Right lobe of liver (tissue), 6 donors: ENCODE measurements around the gene NUB1. TPM values are rescaled to one million over a fixed set of nuclear protein-coding genes. Genes with fewer than 3 reads are reported as not detected.
A peak's percentile ranks its signal among the peaks of the same experiment; 100 is the strongest.

ENCODE experiments used
- ATAC-seq, 4 donors: fragments of 200-7000 bp; cut with Tn5 transposase; one replicate each; pipeline ENCODE4 v1.9.1; 2020; ENCODE audit warnings: mild to moderate bottlenecking in 4 of 4, moderate library complexity in 4 of 4
- DNase-seq, 3 donors: peaks; one replicate each; pipeline ENCODE4 v3.0.0-alpha.2; 2020
- H3K27ac ChIP-seq, 3 donors: fragments of 200-600 bp; one replicate each; pipeline ENCODE4 v1.8.0; 2022
- H3K27me3 ChIP-seq, 2 donors: fragments of 200-600 bp; one replicate each; pipeline ENCODE4 v1.8.0; 2022
- H3K36me3 ChIP-seq, 4 donors: fragments of 200-600 bp; sonication (generic) in 1 of 4; one replicate each; pipeline versions ENCODE4 v1.5.1 to v1.8.0; 2017 to 2022; ENCODE audit warnings: control low read depth in 1 of 4
- H3K4me1 ChIP-seq, 4 donors: fragments of 200-600 bp; sonication (generic) in 1 of 4; one replicate each; pipeline versions ENCODE4 v1.5.1 to v1.8.0; 2017 to 2022; ENCODE audit warnings: control low read depth in 1 of 4
- H3K4me3 ChIP-seq, 3 donors: fragments of 200-600 bp; one replicate each; pipeline ENCODE4 v1.8.0; 2022
- H3K9me3 ChIP-seq, 4 donors: fragments of 200-600 bp; sonication (generic) in 1 of 4; one replicate each; pipeline versions ENCODE4 v1.5.1 to v1.8.0; 2017 to 2022; ENCODE audit warnings: control low read depth in 1 of 4
- POLR2A ChIP-seq: fragments of 450-650 bp; IDR thresholded peaks from one replicate; pipeline ENCODE4 v1.6.1; 2017; ENCODE audit warnings: antibody characterized with exemption, mild to moderate bottlenecking
- WGBS: methylation state at CpG from one replicate; pipeline ENCODE4 v1.1.6; 2018; ENCODE audit warnings: low coverage, low lambda C conversion rate; ENCODE audit not compliant: insufficient coverage; ENCODE audit errors: missing lambda C conversion rate; 5-methylcytosine and 5-hydroxymethylcytosine counted together
- intact Hi-C, 2 donors: fragments of 100-400 bp; cut with DNase I; formaldehyde crosslinking; loops; one replicate each; pipeline versions ENCODE4 v1.11.2 to v1.14.1; 2022
- total RNA-seq, 6 experiments: library from RNA; depleted of rRNA in 2 of 6; stranded (reverse); fragments of >200 nt in 2 of 6; fragmentation: NEBNext Ultra II Directional in 3 of 6; extraction: Animal tissue kit (Norgen Biotek cat#: 25700) in 3 of 6; gene quantifications; one replicate each; pipeline versions ENCODE4 v1.1.0 to v1.2.4, GENCODE V29; 2016 to 2023
- TF ChIP-seq, protein P1 (sequence below), 4 donors: fragments of 200-600 bp in 3 of 4; fragments of 450-650 bp in 1 of 4; IDR thresholded peaks; one replicate each; pipeline versions ENCODE4 v1.5.1 to v1.8.0; 2016 to 2022; ENCODE audit warnings: antibody characterized with exemption in 4 of 4, mild to moderate bottlenecking in 2 of 4
- donor health status: DM: no; HTN: yes; CAD: no.
- donor health status: DM: no; HTN: no; CAD: no.
- donor health status: DM: no; HTN: no; CAD: no.
- donor health status: DM: no; HTN: yes; CAD: no.
- donor health status: DM: no; HTN: yes; CAD: no.

Gene NUB1
- total RNA-seq, 6 experiments from 2014 or later: 21.1 to 31.3 (median 26.2) TPM

DNA sequence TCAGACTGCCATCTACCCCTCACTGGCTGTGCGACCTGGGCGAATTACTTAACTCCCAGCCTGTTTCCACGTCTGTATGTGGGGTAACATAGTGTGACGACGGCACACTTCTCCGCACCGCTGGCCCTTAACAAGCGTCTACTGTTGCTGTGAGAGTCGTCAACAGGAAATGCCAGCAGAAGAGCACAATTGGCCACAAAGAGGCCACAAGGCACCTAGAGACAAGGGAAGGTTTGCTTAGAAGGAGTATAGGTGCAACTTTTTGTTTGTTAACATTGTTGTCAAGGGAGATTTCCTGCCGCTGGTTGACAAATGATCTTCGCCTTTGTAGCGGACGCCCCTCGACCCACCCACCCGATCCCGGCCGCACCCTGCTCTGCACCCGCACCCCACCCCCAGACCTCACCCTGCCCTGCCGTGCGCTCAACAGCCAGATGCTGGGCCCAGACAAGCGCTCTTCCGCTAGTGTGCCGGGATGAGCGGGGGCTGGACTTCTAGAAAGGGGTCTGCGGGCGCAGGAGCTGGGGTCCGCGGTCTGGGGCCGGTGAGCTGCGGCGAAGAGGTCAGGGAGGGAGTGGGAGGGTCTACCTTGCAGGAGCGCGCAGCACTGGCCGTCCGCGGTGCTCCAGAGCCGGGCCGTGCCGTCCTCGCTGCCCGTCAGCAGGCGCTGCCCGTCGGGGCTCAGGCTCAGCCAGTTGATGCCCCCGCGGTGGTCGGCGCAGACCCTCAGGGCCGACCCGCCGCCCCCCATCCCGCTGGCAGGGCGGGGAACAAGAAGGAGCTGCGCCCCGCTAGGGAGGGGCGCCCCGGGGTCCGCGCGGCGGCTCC lies 67.4 kb downstream of the NUB1 start:
- H3K4me1 ChIP-seq: peaks cover 0 to 20% (median 8%) of the 10 kb centered on the region in 4 donors
- TF ChIP-seq, protein P1, sequence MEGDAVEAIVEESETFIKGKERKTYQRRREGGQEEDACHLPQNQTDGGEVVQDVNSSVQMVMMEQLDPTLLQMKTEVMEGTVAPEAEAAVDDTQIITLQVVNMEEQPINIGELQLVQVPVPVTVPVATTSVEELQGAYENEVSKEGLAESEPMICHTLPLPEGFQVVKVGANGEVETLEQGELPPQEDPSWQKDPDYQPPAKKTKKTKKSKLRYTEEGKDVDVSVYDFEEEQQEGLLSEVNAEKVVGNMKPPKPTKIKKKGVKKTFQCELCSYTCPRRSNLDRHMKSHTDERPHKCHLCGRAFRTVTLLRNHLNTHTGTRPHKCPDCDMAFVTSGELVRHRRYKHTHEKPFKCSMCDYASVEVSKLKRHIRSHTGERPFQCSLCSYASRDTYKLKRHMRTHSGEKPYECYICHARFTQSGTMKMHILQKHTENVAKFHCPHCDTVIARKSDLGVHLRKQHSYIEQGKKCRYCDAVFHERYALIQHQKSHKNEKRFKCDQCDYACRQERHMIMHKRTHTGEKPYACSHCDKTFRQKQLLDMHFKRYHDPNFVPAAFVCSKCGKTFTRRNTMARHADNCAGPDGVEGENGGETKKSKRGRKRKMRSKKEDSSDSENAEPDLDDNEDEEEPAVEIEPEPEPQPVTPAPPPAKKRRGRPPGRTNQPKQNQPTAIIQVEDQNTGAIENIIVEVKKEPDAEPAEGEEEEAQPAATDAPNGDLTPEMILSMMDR (IDR thresholded peaks at IDR 0.05): no peak
- no peak for TF ChIP-seq POLR2A
- peaks cover 17 to 18% of the 10 kb centered on the region in 2 donors for H3K27me3 ChIP-seq
- DNase-seq: peak in 1 of 3 donors; percentile 49
- WGBS: 27% methylated on average over 14 of the region's 61 CpGs
- H3K27ac ChIP-seq: peak overlapping the region in 1 of 3 donors; percentile 9
- intact Hi-C loops: no loop called here
- H3K36me3 ChIP-seq: no peaks in the 10 kb centered on the region
- no peak for ATAC-seq
- no peaks in the 10 kb centered on the region for H3K9me3 ChIP-seq
- peak overlapping the region; percentile 21 to 32 (median 25) for H3K4me3 ChIP-seq

DNA sequence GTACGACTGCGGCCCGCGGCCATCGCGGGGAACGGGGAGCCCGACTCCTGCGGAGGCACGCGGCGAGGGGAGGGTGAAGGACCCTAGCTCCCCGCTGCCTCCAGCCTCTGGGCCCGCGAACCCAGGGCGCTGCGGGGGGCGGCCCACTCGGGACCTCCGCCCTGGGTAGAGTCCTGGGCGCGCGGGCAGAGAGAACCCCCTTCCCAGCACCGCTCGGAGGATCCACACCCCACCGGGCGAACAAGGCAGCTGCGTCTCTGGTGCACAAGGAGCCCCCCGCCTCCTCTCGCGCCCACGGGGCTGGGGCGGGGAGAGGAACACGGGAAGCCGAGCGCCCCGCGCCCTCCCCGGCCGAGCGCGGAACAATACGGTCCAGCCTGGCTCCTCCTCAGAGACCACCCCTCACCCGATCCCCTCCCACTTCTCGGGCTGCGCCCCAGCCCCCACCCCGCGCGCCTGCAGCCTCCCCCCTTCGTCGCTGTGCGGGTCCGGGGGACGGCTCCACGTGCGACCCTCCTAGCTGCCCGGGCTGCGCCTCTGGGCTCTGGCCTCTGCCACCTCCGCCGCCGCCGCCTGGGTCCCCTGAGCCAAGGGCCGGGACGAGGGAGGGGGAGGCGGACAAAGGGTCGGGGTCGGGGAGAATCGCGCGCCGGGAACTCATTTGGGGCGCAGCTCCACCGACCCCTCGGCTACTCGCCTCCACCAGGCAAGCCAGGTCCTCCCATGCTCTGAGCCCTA lies 68.2 kb downstream of the NUB1 start, which contains the start of gene WDR86:
TSS of gene WDR86 (minus strand) at position 372 of the 738 bp plus-strand sequence. CDS start 449 bp downstream, outside the sequence.
- DNase-seq (peak in 2 of 3 donors; percentile 20 to 45), ATAC-seq (peak in 2 of 4 donors; percentile 6)
- Histone ChIP-seq H3K36me3 (no peaks in the 10 kb centered on the region), H3K4me3 (peak within 1 kb of the TSS; percentile 21 to 32 (median 25)), H3K27ac (peak within 1 kb of the TSS in 1 of 3 donors; percentile 9), H3K9me3 (no peaks in the 10 kb centered on the region), H3K4me1 (peaks cover 0 to 14% (median 4%) of the 10 kb centered on the region in 4 donors), H3K27me3 (peaks cover 17 to 18% of the 10 kb centered on the region in 2 donors)
- 0% methylated on average over 7 of the region's 75 CpGs for WGBS
- intact Hi-C loops: no loop called here
- TF ChIP-seq POLR2A: no peak
- TF ChIP-seq, protein P1 (IDR thresholded peaks at IDR 0.05): no peak

DNA sequence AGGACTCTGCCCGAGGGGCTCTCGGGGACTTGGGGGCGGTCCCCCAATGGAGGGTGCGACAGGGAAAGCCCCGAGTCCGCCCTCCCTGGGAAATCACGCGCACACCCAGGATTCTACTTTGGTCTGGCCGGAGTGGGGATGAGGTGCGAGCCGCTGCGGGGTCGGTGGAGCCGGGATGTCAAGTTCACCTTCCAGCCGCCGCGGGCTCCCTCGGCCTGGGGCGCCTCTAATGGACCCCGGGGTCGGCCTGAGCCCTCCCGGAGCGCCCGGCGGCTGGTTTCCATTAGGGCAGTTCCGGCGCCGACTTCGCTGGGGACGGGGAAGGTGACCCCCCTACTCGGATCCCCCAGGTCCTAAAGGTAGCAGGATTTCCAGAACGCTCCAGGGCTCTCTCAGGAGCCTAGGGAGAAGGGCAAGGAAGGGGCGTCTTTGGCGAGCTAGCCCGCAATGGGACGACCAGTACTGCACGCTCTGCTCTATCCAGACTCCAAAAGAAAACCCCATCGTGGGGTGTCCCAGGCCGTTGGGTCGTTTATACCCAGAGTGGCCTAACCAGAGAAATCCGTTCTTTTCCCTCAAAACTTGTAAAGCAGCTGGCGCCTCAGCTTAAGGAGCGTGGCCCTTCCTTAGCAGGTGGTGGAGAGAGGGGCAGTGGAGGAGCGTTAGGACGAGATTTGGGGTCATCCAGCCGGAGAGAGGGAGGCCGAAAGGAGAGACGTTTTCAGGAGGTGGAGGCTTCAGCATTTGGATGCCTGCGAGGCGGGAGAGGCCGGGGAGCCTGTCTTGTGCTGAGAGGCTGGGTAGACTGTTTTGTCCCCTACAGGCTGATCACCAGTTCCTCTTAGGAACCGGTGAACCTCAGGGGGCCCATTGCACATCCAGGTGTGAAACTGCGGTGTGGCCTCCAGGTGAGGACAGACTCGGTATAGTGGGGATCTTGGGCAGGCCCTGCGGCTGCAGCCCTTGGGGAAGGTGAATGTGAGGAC lies 69.1 kb downstream of the NUB1 start:
- ATAC-seq (peak in 3 of 4 donors; percentile 18 to 20 (median 19)), DNase-seq (peak in 1 of 3 donors; percentile 49)
- Histone ChIP-seq H3K4me3 (peak overlapping the region; percentile 21 to 32 (median 25)), H3K4me1 (peaks cover 0 to 19% (median 6%) of the 10 kb centered on the region in 4 donors), H3K36me3 (no peaks in the 10 kb centered on the region), H3K27me3 (peaks cover 17 to 18% of the 10 kb centered on the region in 2 donors), H3K9me3 (no peaks in the 10 kb centered on the region), H3K27ac (no peak overlapping the region)
- WGBS: 38% methylated on average over 27 of the region's 55 CpGs
- TF ChIP-seq, protein P1 (IDR thresholded peaks at IDR 0.05): no peak
- TF ChIP-seq POLR2A: no peak
- intact Hi-C loops: no loop called here

DNA sequence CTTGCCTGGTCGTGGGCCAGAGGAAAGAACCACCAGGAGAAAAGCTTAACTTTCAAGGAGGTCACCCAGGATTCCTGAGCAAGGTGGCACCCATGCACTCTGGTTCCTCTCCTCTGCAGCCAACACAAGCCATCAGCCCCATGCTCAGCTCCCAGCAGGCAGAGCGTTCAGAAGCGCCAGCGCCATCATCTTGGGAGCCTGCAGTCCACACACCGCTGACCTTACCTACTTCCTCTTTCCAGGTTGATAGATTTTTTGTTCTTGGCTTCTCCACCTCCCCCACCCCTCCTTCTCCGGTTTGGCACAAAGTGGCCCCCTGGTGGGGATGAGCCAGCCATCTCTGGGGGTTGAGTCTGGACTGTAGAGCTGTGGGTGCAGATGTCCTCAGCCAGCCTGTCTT lies 69.9 kb downstream of the NUB1 start:
- DNase-seq (peak in 1 of 3 donors; percentile 19), ATAC-seq (no peak)
- peaks cover 0 to 26% (median 9%) of the 10 kb centered on the region in 4 donors for H3K4me1 ChIP-seq
- no peaks in the 10 kb centered on the region for H3K9me3 ChIP-seq
- H3K36me3 ChIP-seq: no peaks in the 10 kb centered on the region
- intact Hi-C loops: no loop called here
- no peak overlapping the region for H3K27ac ChIP-seq
- WGBS: 63% methylated on average over 4 of the region's 6 CpGs
- peaks cover 17 to 18% of the 10 kb centered on the region in 2 donors for H3K27me3 ChIP-seq
- TF ChIP-seq, protein P1 (IDR thresholded peaks at IDR 0.05): no peak
- no peak for TF ChIP-seq POLR2A
- no peak overlapping the region for H3K4me3 ChIP-seq
